HepG2 (cell line): ENCODE measurements around the gene PREX1. TPM values are rescaled to one million over a fixed set of nuclear protein-coding genes. Genes with fewer than 3 reads are reported as not detected.

ENCODE experiments used
- ATAC-seq: fragments of 200-7000 bp; cut with Tn5 transposase; 3 replicates; pipeline ENCODE4 v1.9.1; 2020; ENCODE audit warnings: mild to moderate bottlenecking, moderate library complexity
- BruUV-seq: library from RNA; stranded (reverse); fragments of 400-500 nt; replicated peaks from 2 replicates; lab custom pipeline; 2021; lab: Mats Ljungman, UMichigan
- CTCF ChIA-PET: fragments of 300-600 bp; formaldehyde crosslinking; extraction: SDS; loops from one replicate; lab custom pipeline; 2021; ENCODE audit warnings: low total read pairs, inconsistent platforms, low intra/inter-chr PET ratio; lab: Yijun Ruan, JAX
- POLR2A ChIA-PET: fragments of 350-600 bp; sonication (Branson Sonifier 250); formaldehyde crosslinking; loops from one replicate; lab custom pipeline; 2020; ENCODE audit warnings: antibody characterized with exemption, inconsistent platforms; lab: Yijun Ruan, JAX
- DNase-seq: peaks from one replicate; pipeline ENCODE4 v3.0.0-alpha.2; 2015; ENCODE audit warnings: low spot score
- FAIRE-seq: peaks from 3 replicates; lab custom pipeline; 2011; peaks lifted over from hg19 to GRCh38; lab: Jason Lieb, UNC
- H2AFZ ChIP-seq: one replicate; pipeline ENCODE4 v1.6.1; 2011; ENCODE audit warnings: low read length, inconsistent platforms
- H3K27ac ChIP-seq: fragments of 300-600 bp; 3 replicates; pipeline ENCODE4 v1.8.0; 2011; ENCODE audit warnings: mixed run types, mild to moderate bottlenecking, mixed read lengths, low read length, inconsistent platforms; ENCODE audit not compliant: insufficient read depth; ENCODE audit errors: extremely low read length
- H3K27me3 ChIP-seq, 2 experiments: fragments of 200-600 bp in 1 of 2; 2 replicates in 1 of 2; 3 replicates in 1 of 2; pipeline versions ENCODE4 v1.6.0 to v1.8.0; 2011; ENCODE audit warnings: low read length in 2 of 2, mild to moderate bottlenecking in 2 of 2, moderate library complexity in 2 of 2, inconsistent platforms in 1 of 2; ENCODE audit not compliant: insufficient read depth in 2 of 2, control insufficient read depth in 1 of 2
- H3K36me3 ChIP-seq, 2 experiments: fragments of 200-600 bp in 1 of 2; replicated peaks in 1 of 2; 2 replicates in 1 of 2; 3 replicates in 1 of 2; pipeline versions ENCODE4 v1.5.1 to v1.8.0; 2011; ENCODE audit warnings: low read length in 2 of 2, inconsistent platforms in 1 of 2; ENCODE audit not compliant: insufficient read depth in 2 of 2, control insufficient read depth in 1 of 2
- H3K4me1 ChIP-seq: 2 replicates; pipeline ENCODE4 v1.5.1; 2012; ENCODE audit warnings: low read length, inconsistent platforms; ENCODE audit not compliant: insufficient read depth
- H3K4me2 ChIP-seq: 2 replicates; pipeline ENCODE4 v1.6.0; 2011; ENCODE audit warnings: low read depth, low read length, inconsistent platforms
- H3K4me3 ChIP-seq, 3 experiments: fragments of 200-600 bp in 1 of 3; sonication (generic), shearing (Covaris generic) in 1 of 3; replicated peaks in 1 of 3; 2 replicates each; pipeline ENCODE4 v1.5.1; 2011 to 2016; ENCODE audit warnings: low read length in 3 of 3, inconsistent platforms in 2 of 3, low read depth in 2 of 3, mild to moderate bottlenecking in 2 of 3, control low read depth in 1 of 3, mixed read lengths in 1 of 3; ENCODE audit not compliant: insufficient read depth in 1 of 3
- H3K79me2 ChIP-seq: one replicate; pipeline ENCODE4 v1.6.1; 2011; ENCODE audit warnings: low read length, inconsistent platforms; ENCODE audit not compliant: insufficient read depth
- H3K9ac ChIP-seq: 2 replicates; pipeline ENCODE4 v1.6.0; 2011; ENCODE audit warnings: mild to moderate bottlenecking, low read depth, low read length, inconsistent platforms; ENCODE audit not compliant: insufficient read depth
- H3K9me3 ChIP-seq: 2 replicates; pipeline ENCODE4 v1.5.1; 2012; ENCODE audit warnings: mild to moderate bottlenecking, low read length
- H4K20me1 ChIP-seq: 2 replicates; pipeline ENCODE4 v1.6.0; 2011; ENCODE audit warnings: inconsistent platforms, mild to moderate bottlenecking, low read length, moderate library complexity; ENCODE audit not compliant: insufficient read depth
- BCLAF1 ChIP-seq: fragments of 450-650 bp; IDR thresholded peaks from 2 replicates; pipeline ENCODE4 v1.6.1; 2017; ENCODE audit warnings: mild to moderate bottlenecking
- FOXK2 ChIP-seq: fragments of 450-650 bp; IDR thresholded peaks from 2 replicates; pipeline ENCODE4 v1.6.1; 2016
- FOXP4 ChIP-seq: sonication (generic); formaldehyde crosslinking; IDR thresholded peaks from 2 replicates; pipeline ENCODE4 v1.4.0; 2020; ENCODE audit warnings: missing genetic modification reagents
- HMG20B ChIP-seq: conservative IDR thresholded peaks from 2 replicates; pipeline ENCODE4 v1.6.1; 2016; ENCODE audit warnings: missing genetic modification reagents, missing compliant biosample characterization
- KDM5B ChIP-seq: sonication (generic); formaldehyde crosslinking; IDR thresholded peaks from 2 replicates; pipeline ENCODE4 v1.4.0; 2020; ENCODE audit warnings: missing genetic modification reagents, mild to moderate bottlenecking, borderline replicate concordance
- MNT ChIP-seq: fragments of 450-650 bp; IDR thresholded peaks from 2 replicates; pipeline ENCODE4 v1.6.1; 2016
- ONECUT2 ChIP-seq: sonication (generic); formaldehyde crosslinking; IDR thresholded peaks from 2 replicates; pipeline ENCODE4 v1.4.0; 2020; ENCODE audit warnings: missing genetic modification reagents
- PBX3 ChIP-seq: sonication (generic); formaldehyde crosslinking; IDR thresholded peaks from 2 replicates; pipeline ENCODE4 v1.8.1; 2023; ENCODE audit warnings: missing genetic modification reagents, inconsistent platforms, borderline replicate concordance
- YEATS2 ChIP-seq: sonication (generic); formaldehyde crosslinking; IDR thresholded peaks from 2 replicates; pipeline ENCODE4 v1.4.0; 2020; ENCODE audit warnings: missing genetic modification reagents, borderline replicate concordance
- YY1 ChIP-seq: IDR thresholded peaks from 2 replicates; pipeline ENCODE4 v1.6.1; 2011; ENCODE audit warnings: low read length, low read depth, moderate library complexity, mild to moderate bottlenecking; ENCODE audit not compliant: insufficient read depth, insufficient replicate concordance
- ZFP41 ChIP-seq: sonication (generic); formaldehyde crosslinking; IDR thresholded peaks from 2 replicates; pipeline ENCODE4 v1.4.0; 2020; ENCODE audit warnings: mild to moderate bottlenecking, missing genetic modification reagents, borderline replicate concordance
- ZNF138 ChIP-seq: sonication (generic); formaldehyde crosslinking; IDR thresholded peaks from 2 replicates; pipeline ENCODE4 v1.5.0; 2020; ENCODE audit warnings: mild to moderate bottlenecking, low read depth, missing genetic modification reagents
- ZNF24 ChIP-seq: fragments of 450-650 bp; IDR thresholded peaks from 2 replicates; pipeline ENCODE4 v1.6.1; 2017; ENCODE audit warnings: antibody characterized with exemption, mild to moderate bottlenecking
- ZNF451 ChIP-seq: sonication (generic); formaldehyde crosslinking; IDR thresholded peaks from 2 replicates; pipeline ENCODE4 v1.5.0; 2020; ENCODE audit warnings: mild to moderate bottlenecking, missing genetic modification reagents
- ZNF557 ChIP-seq: sonication (generic); formaldehyde crosslinking; IDR thresholded peaks from 2 replicates; pipeline ENCODE4 v1.4.0; 2020; ENCODE audit warnings: missing genetic modification reagents
- ZNF841 ChIP-seq: sonication (generic); formaldehyde crosslinking; IDR thresholded peaks from 2 replicates; pipeline ENCODE4 v1.8.1; 2023; ENCODE audit warnings: missing genetic modification reagents, borderline replicate concordance
- WGBS: methylation state at CpG from one replicate; pipeline ENCODE4 v1.1.6; 2017; ENCODE audit warnings: low lambda C conversion rate; 5-methylcytosine and 5-hydroxymethylcytosine counted together
- in situ Hi-C: cut with HindIII; loops from 2 replicates; pipeline ENCODE4 v1.10.0; 2017; ENCODE audit warnings: low pct_unique_long_range_greater_than_20kb; ENCODE audit not compliant: extremely low pct_ligation_motif_present
- intact Hi-C: fragments of 100-400 bp; cut with micrococcal nuclease; formaldehyde crosslinking; loops from one replicate; pipeline ENCODE4 v1.10.0; 2022; ENCODE audit not compliant: unreplicated experiment
- polyA plus RNA-seq, 8 experiments: library from polyadenylated mRNA; depleted of rRNA in 3 of 8; stranded (reverse) in 7 of 8; unstranded in 1 of 8; fragments of >200 nt; fragmentation: Illumina TruSeq in 4 of 8; extraction: Trizol in 4 of 8; gene quantifications; 2 replicates each; pipeline versions ENCODE4 v1.2.1 to v1.2.3, GENCODE V29; 2011 to 2016; ENCODE audit warnings: low read depth in 4 of 8, missing spikeins in 1 of 8, mixed read lengths in 1 of 8; ENCODE audit not compliant: insufficient read depth in 1 of 8
- total RNA-seq, 5 experiments: library from RNA; depleted of rRNA; stranded (reverse); fragments of >200 nt; fragmentation: Illumina TruSeq; extraction: Trizol; gene quantifications; 2 replicates each; pipeline ENCODE4 v1.2.3, GENCODE V29; 2016; ENCODE audit warnings: low read depth in 1 of 5

Gene PREX1
- total and polyA plus RNA-seq, 2 of the 13 experiments (the other 11 are each of a cell fraction or from before 2014, with no cell fraction given), result 0.02 to 0.04 TPM

- H3K9ac ChIP-seq, result no peak overlapping the region
- ChIA-PET CTCF (no interaction called here), POLR2A (no interaction called here)
- BruUV-seq, result no TSS peak
- H3K9me3 ChIP-seq, result no peaks in the 10 kb centered on the region
- intact Hi-C loops, result no loop called here
- H3K27me3 ChIP-seq, result peaks cover 20 to 92% of the 10 kb centered on the region in 2 experiments
- in situ Hi-C loops, result no loop called here
- H3K36me3 ChIP-seq, result no peaks in the 10 kb centered on the region
- H3K27ac ChIP-seq, result no peak overlapping the region
- ATAC-seq (no peak), FAIRE-seq (no peak), DNase-seq (no peak)
- H3K79me2 ChIP-seq, result no peaks in the 10 kb centered on the region
- WGBS, result 7% methylated on average over 8 of the region's 8 CpGs
- peaks cover 3% of the 10 kb centered on the region; the same call in 1 of the 2 replicates for H4K20me1 ChIP-seq
- no peak overlapping the region for H3K4me3 ChIP-seq
- no peak overlapping the region for H2AFZ ChIP-seq
- TF ChIP-seq FOXP4 (CRISPR knock-in tag), result no peak
- TF ChIP-seq ZNF24, result no peak
- TF ChIP-seq FOXK2, result no peak
- TF ChIP-seq ZNF557 (CRISPR knock-in tag), result no peak
- TF ChIP-seq ZNF138 (CRISPR knock-in tag), result no peak
- TF ChIP-seq YEATS2, result no peak
- no peak for TF ChIP-seq ZNF451 (CRISPR knock-in tag)
- TF ChIP-seq ZFP41, result no peak
- TF ChIP-seq HMG20B (CRISPR knock-in tag), result no peak
- no peak for TF ChIP-seq ZNF841 (CRISPR knock-in tag)
- no peak for TF ChIP-seq YY1
- no peak for TF ChIP-seq MNT
- no peak for TF ChIP-seq BCLAF1
- no peak for TF ChIP-seq KDM5B (CRISPR knock-in tag)
- no peak for TF ChIP-seq ONECUT2 (CRISPR knock-in tag)
- TF ChIP-seq PBX3 (CRISPR knock-in tag), result no peak
- H3K4me1 ChIP-seq, result no peaks in the 10 kb centered on the region
- no peak overlapping the region for H3K4me2 ChIP-seq
Measured at GRCh38 chr20:48822879-48823385, 4.9 kb downstream of the PREX1 start.
